ENCODE results near the gene TTC7B. TPM values are rescaled to one million over a fixed set of nuclear protein-coding genes. Genes with fewer than 3 reads are reported as not detected.

TTC7B gene
- total RNA-seq, 1 donor from 2014 or later: 55.5 TPM

- Histone ChIP-seq H3K4me1 (peaks cover 41% of the 10 kb centered on the region), H3K4me3 (no peak overlapping the region), H3K27ac (replicated peaks) (no peak overlapping the region), H3K9me3 (replicated peaks) (no peaks in the 10 kb centered on the region), H3K36me3 (peaks cover 22% of the 10 kb centered on the region), H3K27me3 (ENCODE audit: low read depth) (no peaks in the 10 kb centered on the region)
- intact Hi-C loops (cut with micrococcal nuclease): loop anchor here (10.0 kb wide), 1 partner anchor 133 kb away; no protein-coding TSS in a partner anchor
- DNase-seq: no peak
- TF ChIP-seq, protein P1, sequence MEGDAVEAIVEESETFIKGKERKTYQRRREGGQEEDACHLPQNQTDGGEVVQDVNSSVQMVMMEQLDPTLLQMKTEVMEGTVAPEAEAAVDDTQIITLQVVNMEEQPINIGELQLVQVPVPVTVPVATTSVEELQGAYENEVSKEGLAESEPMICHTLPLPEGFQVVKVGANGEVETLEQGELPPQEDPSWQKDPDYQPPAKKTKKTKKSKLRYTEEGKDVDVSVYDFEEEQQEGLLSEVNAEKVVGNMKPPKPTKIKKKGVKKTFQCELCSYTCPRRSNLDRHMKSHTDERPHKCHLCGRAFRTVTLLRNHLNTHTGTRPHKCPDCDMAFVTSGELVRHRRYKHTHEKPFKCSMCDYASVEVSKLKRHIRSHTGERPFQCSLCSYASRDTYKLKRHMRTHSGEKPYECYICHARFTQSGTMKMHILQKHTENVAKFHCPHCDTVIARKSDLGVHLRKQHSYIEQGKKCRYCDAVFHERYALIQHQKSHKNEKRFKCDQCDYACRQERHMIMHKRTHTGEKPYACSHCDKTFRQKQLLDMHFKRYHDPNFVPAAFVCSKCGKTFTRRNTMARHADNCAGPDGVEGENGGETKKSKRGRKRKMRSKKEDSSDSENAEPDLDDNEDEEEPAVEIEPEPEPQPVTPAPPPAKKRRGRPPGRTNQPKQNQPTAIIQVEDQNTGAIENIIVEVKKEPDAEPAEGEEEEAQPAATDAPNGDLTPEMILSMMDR (IDR thresholded peaks at IDR 0.05; ENCODE audit: borderline replicate concordance): no peak
Observed at GRCh38 chr14:90538095-90538494, 278.1 kb downstream of the TTC7B start.

DNA sequence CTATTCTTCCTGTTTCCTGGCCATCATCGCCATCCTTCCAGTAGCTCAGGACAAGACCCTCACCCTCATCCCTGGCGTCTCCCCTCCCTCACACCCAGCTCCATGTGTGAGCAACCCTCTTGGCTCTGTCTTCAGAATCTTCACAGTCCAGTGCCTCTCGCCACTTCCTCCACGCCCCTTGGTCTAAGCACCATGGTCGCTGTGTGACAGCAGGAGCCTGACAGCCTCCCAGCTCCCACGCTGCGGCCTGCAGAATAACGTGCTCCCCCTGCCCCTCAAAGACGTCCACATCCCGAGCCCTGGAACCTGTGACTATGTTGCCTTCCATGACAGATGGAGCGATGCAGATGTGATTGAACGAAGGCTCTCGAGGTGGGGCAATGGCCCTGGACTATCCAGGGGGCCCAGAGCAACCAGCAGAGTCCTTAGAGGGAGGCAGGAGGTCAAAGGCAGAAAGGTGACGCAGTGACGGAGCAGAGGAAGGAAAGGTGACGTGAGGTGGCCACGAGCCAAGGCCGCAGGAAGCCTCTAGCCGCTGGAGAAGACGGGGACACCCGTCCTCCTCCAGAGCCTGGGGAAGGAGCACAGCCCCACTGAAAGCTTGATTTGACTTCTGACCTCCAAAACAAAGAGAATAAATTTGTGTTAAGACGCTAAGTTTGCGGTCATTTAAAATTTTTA is 279.6 kb downstream of the TTC7B start:
- TF ChIP-seq, protein P1 (IDR thresholded peaks at IDR 0.05; ENCODE audit: borderline replicate concordance): no peak
- Histone ChIP-seq H3K4me3 (peak overlapping the region; percentile 11), H3K27ac (replicated peaks) (peak overlapping the region; percentile 73), H3K27me3 (ENCODE audit: low read depth) (no peaks in the 10 kb centered on the region), H3K4me1 (peaks cover 44% of the 10 kb centered on the region), H3K9me3 (replicated peaks) (no peaks in the 10 kb centered on the region), H3K36me3 (peaks cover 22% of the 10 kb centered on the region)
- peak; percentile 47 for DNase-seq
- intact Hi-C loops (cut with micrococcal nuclease): loop anchor here (10.0 kb wide), 1 partner anchor 132 kb away; no protein-coding TSS in a partner anchor

GRCh38 chr14:90536092-90536491 is 280.1 kb downstream of the TTC7B start:
- peak; percentile 57 for DNase-seq
- H3K4me3 ChIP-seq: peak overlapping the region; percentile 11
- TF ChIP-seq, protein P1 (IDR thresholded peaks at IDR 0.05; ENCODE audit: borderline replicate concordance): no peak
- H3K36me3 ChIP-seq: peaks cover 17% of the 10 kb centered on the region
- no peaks in the 10 kb centered on the region for H3K9me3 ChIP-seq (replicated peaks)
- intact Hi-C loops (cut with micrococcal nuclease): loop anchor here (10.0 kb wide), 1 partner anchor 131 kb away; no protein-coding TSS in a partner anchor
- no peaks in the 10 kb centered on the region for H3K27me3 ChIP-seq (ENCODE audit: low read depth)
- peaks cover 44% of the 10 kb centered on the region for H3K4me1 ChIP-seq
- peak overlapping the region; percentile 73 for H3K27ac ChIP-seq (replicated peaks)

DNA sequence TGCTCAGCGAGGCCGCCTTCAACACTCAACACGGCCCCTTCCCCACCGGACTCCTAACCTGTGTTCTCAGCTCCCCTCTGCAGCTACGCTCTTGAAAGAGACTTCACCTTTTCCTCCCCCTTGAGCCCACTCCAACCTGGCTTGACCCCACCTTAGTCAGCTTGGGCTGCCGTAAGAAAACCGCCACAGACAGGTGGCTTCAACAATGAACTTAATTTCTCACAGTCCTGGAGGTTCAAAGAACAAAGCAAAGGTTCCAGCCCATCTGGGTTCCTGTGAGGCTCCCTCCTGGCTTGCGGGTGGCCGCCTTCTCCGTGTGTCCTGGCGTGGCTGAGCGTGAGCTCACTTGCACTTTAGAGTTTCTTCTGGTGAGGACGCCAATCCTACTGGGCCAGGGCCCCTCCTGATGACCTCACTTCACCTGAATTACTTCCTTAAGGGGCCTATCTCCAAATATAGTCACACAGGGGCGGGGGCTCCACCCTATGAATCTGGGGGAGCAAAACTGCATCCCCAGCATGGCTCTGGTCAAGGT is 280.6 kb downstream of the TTC7B start:
- DNase-seq: no peak
- Histone ChIP-seq H3K4me1 (peaks cover 44% of the 10 kb centered on the region), H3K36me3 (peaks cover 13% of the 10 kb centered on the region), H3K27me3 (ENCODE audit: low read depth) (no peaks in the 10 kb centered on the region), H3K27ac (replicated peaks) (peak overlapping the region; percentile 73), H3K4me3 (peak overlapping the region; percentile 11), H3K9me3 (replicated peaks) (no peaks in the 10 kb centered on the region)
- intact Hi-C loops (cut with micrococcal nuclease): loop anchor here (10.0 kb wide), 1 partner anchor 131 kb away; no protein-coding TSS in a partner anchor
- TF ChIP-seq, protein P1 (IDR thresholded peaks at IDR 0.05; ENCODE audit: borderline replicate concordance): no peak

- TF ChIP-seq, protein P1 (IDR thresholded peaks at IDR 0.05; ENCODE audit: borderline replicate concordance): no peak
- intact Hi-C loops (cut with micrococcal nuclease): loop anchor here (10.0 kb wide), 1 partner anchor 130 kb away; no protein-coding TSS in a partner anchor
- peaks cover 44% of the 10 kb centered on the region for H3K4me1 ChIP-seq
- no peak overlapping the region for H3K4me3 ChIP-seq
- no peaks in the 10 kb centered on the region for H3K9me3 ChIP-seq (replicated peaks)
- H3K36me3 ChIP-seq: peaks cover 10% of the 10 kb centered on the region
- no peak for DNase-seq
- no peaks in the 10 kb centered on the region for H3K27me3 ChIP-seq (ENCODE audit: low read depth)
- peak overlapping the region; percentile 73 for H3K27ac ChIP-seq (replicated peaks)
Observed at GRCh38 chr14:90534838-90535555, 281.2 kb downstream of the TTC7B start.

Measured in left ventricle myocardium inferior (tissue), 1 donor.